Skin of body (tissue), 2 donors: ENCODE measurements around the gene IP6K1. TPM values are rescaled to one million over a fixed set of nuclear protein-coding genes. Genes with fewer than 3 reads are reported as not detected.
"Not testable (repeated sequence)": the region's sequence is repeated elsewhere in the genome, so short reads cannot be mapped to it uniquely, and the experiment has no call there.

Source experiments
- DNase-seq: peaks from one replicate; lab custom pipeline; 2025; lab: John Stamatoyannopoulos, UW
- total RNA-seq: library from RNA; depleted of rRNA; stranded (reverse); fragments of >200 nt; gene quantifications from one replicate; pipeline ENCODE4 v1.2.3, GENCODE V29; 2014

Gene IP6K1
- total RNA-seq, 1 donor from 2014 or later: 27.5 TPM

GRCh38 chr3:49769286-49769915, 16.9 kb downstream of the IP6K1 start:
- no peak for DNase-seq

GRCh38 chr3:49763981-49764380, 22.4 kb downstream of the IP6K1 start:
- no peak for DNase-seq

GRCh38 chr3:49761661-49762060, 24.7 kb downstream of the IP6K1 start:
- DNase-seq: no peak

GRCh38 chr3:49759226-49759625, 27.1 kb downstream of the IP6K1 start:
- DNase-seq: no peak

GRCh38 chr3:49757197-49757596, 29.1 kb downstream of the IP6K1 start:
- no peak for DNase-seq

- no peak for DNase-seq
These were observed 30.3 kb downstream of the IP6K1 start for GRCh38 chr3:49756036-49756435.

- DNase-seq: no peak
These were observed 31.8 kb downstream of the IP6K1 start for GRCh38 chr3:49754536-49754935.

GRCh38 chr3:49751501-49751900, 34.8 kb downstream of the IP6K1 start:
- DNase-seq: no peak

GRCh38 chr3:49750056-49750455, 36.3 kb downstream of the IP6K1 start:
- no peak for DNase-seq

- DNase-seq: not testable (repeated sequence)
These were observed 37.5 kb downstream of the IP6K1 start for GRCh38 chr3:49748874-49749273.

- no peak for DNase-seq
These were observed 38.4 kb downstream of the IP6K1 start for GRCh38 chr3:49747792-49748480.

GRCh38 chr3:49745986-49746385, 40.4 kb downstream of the IP6K1 start:
- no peak for DNase-seq

GRCh38 chr3:49740427-49740826, 45.9 kb downstream of the IP6K1 start:
- no peak for DNase-seq

- no peak for DNase-seq
These were observed 48.2 kb downstream of the IP6K1 start for GRCh38 chr3:49738067-49738713.

GRCh38 chr3:49734752-49735151, 51.6 kb downstream of the IP6K1 start:
- DNase-seq: no peak

GRCh38 chr3:49733551-49733950, 52.8 kb downstream of the IP6K1 start:
- DNase-seq: no peak

- no peak for DNase-seq
These were observed 53.7 kb downstream of the IP6K1 start for GRCh38 chr3:49732597-49732996.

- DNase-seq: no peak
These were observed 56.3 kb downstream of the IP6K1 start for GRCh38 chr3:49729966-49730609.

GRCh38 chr3:49727924-49728361, 58.4 kb downstream of the IP6K1 start:
- DNase-seq: no peak

GRCh38 chr3:49727154-49727923, 59.0 kb downstream of the IP6K1 start:
- DNase-seq: no peak

GRCh38 chr3:49725906-49726681, 60.2 kb downstream of the IP6K1 start:
- no peak for DNase-seq
